Activated CD4-positive, alpha-beta memory T cell treated with anti-CD3 and anti-CD28 coated beads, Interleukin-2, amount 10 ng/mL, durations not matched to agents 7 days and 5 days (primary cell): Measurements from ENCODE around the gene MRNIP. TPM values are rescaled to one million over a fixed set of nuclear protein-coding genes. Genes with fewer than 3 reads are reported as not detected.

Experiments
- CTCF ChIA-PET: fragments of 350-600 bp; sonication (Branson Sonifier 250); formaldehyde crosslinking; loops from one replicate; lab custom pipeline; 2021; ENCODE audit warnings: antibody characterized with exemption, inconsistent platforms; lab: Charles Lee
- POLR2A ChIA-PET: fragments of 350-600 bp; sonication (Branson Sonifier 250); formaldehyde crosslinking; loops from one replicate; lab custom pipeline; 2021; ENCODE audit warnings: antibody characterized with exemption; lab: Charles Lee
- DNase-seq: peaks from one replicate; pipeline ENCODE4 v3.0.0-alpha.2; 2020
- H3K27ac Mint-ChIP-seq: one replicate; pipeline ENCODE4 v1.8.0; 2021; ENCODE audit warnings: mild to moderate bottlenecking, mixed read lengths
- H3K27me3 Mint-ChIP-seq: one replicate; pipeline ENCODE4 v1.8.0; 2021; ENCODE audit warnings: mixed read lengths
- H3K36me3 Mint-ChIP-seq: one replicate; pipeline ENCODE4 v1.8.0; 2021; ENCODE audit warnings: low read depth, mixed read lengths
- H3K4me1 Mint-ChIP-seq: one replicate; pipeline ENCODE4 v1.8.0; 2021; ENCODE audit warnings: mixed read lengths
- H3K4me3 Mint-ChIP-seq: one replicate; pipeline ENCODE4 v1.8.0; 2021; ENCODE audit warnings: mild to moderate bottlenecking, mixed read lengths
- H3K9me3 Mint-ChIP-seq: one replicate; pipeline ENCODE4 v1.8.0; 2021; ENCODE audit warnings: mixed read lengths
- total RNA-seq, 2 experiments: library from RNA; stranded (reverse); gene quantifications; one replicate each; pipeline ENCODE4 v1.2.3, GENCODE V29; 2021

MRNIP gene
- total RNA-seq, 2 experiments from 2014 or later, result 17.0 to 19.5 TPM

GRCh38 chr5:179900206-179900605, 41.6 kb upstream of the MRNIP start:
- H3K4me3 Mint-ChIP-seq, result no peak overlapping the region
- DNase-seq, result no peak
- CTCF ChIA-PET, result no interaction called here
- no peaks in the 10 kb centered on the region for H3K27me3 Mint-ChIP-seq
- H3K4me1 Mint-ChIP-seq, result peaks cover 4% of the 10 kb centered on the region
- H3K27ac Mint-ChIP-seq, result no peak overlapping the region
- peaks cover 28% of the 10 kb centered on the region for H3K36me3 Mint-ChIP-seq
- POLR2A ChIA-PET, result interaction anchor here (1.2 kb wide), 1 partner anchor 10 kb away, joined by 3 read pairs; no protein-coding TSS in a partner anchor
- H3K9me3 Mint-ChIP-seq, result no peaks in the 10 kb centered on the region

DNA sequence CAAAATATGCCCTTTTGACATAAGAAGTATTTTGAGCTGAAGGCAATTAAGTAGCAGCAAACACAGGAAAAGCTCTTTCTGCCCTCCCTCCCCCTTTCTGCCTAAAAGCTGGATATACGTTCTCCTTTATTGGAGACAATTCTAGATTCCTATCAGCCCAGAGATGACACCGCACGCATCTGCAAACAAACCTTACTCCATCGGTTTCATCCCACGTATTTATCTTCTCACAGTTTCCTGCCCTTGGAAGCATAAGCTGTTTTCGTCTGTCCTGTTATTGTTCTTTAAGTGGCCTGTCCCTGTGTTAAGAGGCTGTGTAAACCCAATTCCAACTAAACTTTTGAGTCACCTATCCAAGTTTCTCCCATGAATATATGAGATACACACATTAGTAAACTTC, 37.2 kb upstream of the MRNIP start:
- no peaks in the 10 kb centered on the region for H3K27me3 Mint-ChIP-seq
- no peak overlapping the region for H3K27ac Mint-ChIP-seq
- no peaks in the 10 kb centered on the region for H3K9me3 Mint-ChIP-seq
- no peaks in the 10 kb centered on the region for H3K4me1 Mint-ChIP-seq
- peaks cover 22% of the 10 kb centered on the region for H3K36me3 Mint-ChIP-seq
- DNase-seq, result no peak
- CTCF ChIA-PET, result interaction anchor here (1.3 kb wide), 1 partner anchor 10 kb away, joined by 3 read pairs; no protein-coding TSS in a partner anchor
- POLR2A ChIA-PET, result no interaction called here
- H3K4me3 Mint-ChIP-seq, result no peak overlapping the region

DNA sequence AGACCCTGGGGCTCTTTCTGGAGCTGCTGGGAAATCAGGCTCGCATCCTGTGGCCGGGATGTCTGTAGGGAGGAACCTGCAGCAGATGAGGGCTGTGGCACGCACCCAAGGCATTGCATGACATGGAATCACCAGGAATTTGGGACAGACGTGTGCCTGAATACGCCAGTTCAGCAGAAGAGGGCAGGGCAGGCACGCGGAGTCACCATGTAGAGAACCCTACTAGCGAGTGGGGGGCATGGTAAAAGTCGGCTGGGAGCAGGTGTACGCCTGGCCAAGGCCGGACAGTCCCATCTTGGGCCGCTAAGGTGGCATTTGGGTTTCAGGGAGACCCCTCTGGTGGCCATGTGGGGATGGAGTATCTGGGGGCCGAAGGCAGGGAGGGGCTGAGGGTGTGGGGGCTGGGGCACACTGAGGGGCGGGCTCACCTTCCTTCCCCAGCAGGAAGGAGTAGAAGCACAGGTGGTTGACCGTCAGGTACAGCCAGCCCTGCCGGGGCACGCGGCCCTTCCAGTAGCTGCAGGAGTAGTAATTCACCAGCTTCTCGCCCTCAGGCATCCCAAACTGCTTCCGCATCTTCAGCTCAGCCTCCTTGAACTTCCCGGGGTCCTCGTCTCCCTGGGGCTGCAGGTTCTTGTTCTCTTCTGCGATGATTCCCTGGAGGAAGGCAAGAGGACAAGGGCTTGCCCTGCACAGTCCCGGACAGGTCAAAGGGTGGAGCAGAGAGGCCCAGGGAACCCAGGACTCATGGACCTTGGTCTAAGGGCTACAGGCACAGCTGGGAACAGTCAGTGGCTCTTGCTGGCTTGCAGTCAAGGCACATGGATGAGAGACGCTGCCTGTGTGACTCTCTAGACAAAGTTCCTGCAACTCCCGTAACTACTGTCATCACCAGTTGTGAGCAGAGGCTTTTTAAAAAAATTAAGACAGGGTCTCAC, 35.6 kb upstream of the MRNIP start:
- no peaks in the 10 kb centered on the region for H3K9me3 Mint-ChIP-seq
- ChIA-PET POLR2A (no interaction called here), CTCF (no interaction called here)
- no peaks in the 10 kb centered on the region for H3K4me1 Mint-ChIP-seq
- no peaks in the 10 kb centered on the region for H3K27me3 Mint-ChIP-seq
- no peak overlapping the region for H3K4me3 Mint-ChIP-seq
- no peak for DNase-seq
- peaks cover 30% of the 10 kb centered on the region for H3K36me3 Mint-ChIP-seq
- H3K27ac Mint-ChIP-seq, result no peak overlapping the region

GRCh38 chr5:179893076-179893957, 34.7 kb upstream of the MRNIP start:
- POLR2A ChIA-PET, result no interaction called here
- Mint-ChIP-seq H3K27me3 (no peaks in the 10 kb centered on the region), H3K27ac (no peak overlapping the region), H3K4me3 (no peak overlapping the region), H3K36me3 (peaks cover 31% of the 10 kb centered on the region), H3K9me3 (no peaks in the 10 kb centered on the region), H3K4me1 (no peaks in the 10 kb centered on the region)
- DNase-seq, result no peak
- CTCF ChIA-PET, result no interaction called here

DNA sequence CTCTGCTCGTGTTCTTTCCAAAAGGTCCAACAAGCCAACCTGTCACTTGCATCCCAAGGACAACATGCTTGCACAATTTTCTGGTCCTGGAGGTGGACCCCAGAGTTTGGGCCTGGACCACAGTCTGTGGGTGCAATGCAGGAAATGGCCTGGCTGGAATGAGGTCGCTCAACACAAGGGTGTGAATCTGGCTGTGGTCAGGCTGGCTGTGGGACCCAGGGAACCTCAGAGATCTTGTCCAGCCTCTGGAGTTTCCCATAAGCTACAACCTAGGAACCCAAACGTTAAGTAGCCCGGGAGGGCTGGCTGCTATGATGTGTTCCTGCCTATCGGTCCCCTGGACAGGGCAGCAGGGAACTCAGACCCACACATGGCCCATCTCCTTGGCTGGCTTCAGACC, 33.6 kb upstream of the MRNIP start:
- no peaks in the 10 kb centered on the region for H3K27me3 Mint-ChIP-seq
- POLR2A ChIA-PET, result no interaction called here
- CTCF ChIA-PET, result no interaction called here
- no peaks in the 10 kb centered on the region for H3K9me3 Mint-ChIP-seq
- H3K4me3 Mint-ChIP-seq, result no peak overlapping the region
- no peak overlapping the region for H3K27ac Mint-ChIP-seq
- DNase-seq, result no peak
- H3K36me3 Mint-ChIP-seq, result peaks cover 35% of the 10 kb centered on the region
- no peaks in the 10 kb centered on the region for H3K4me1 Mint-ChIP-seq

- no peak for DNase-seq
- Mint-ChIP-seq H3K9me3 (peaks cover under 1% of the 10 kb centered on the region), H3K4me3 (no peak overlapping the region), H3K27ac (no peak overlapping the region), H3K27me3 (no peaks in the 10 kb centered on the region), H3K36me3 (peaks cover 47% of the 10 kb centered on the region), H3K4me1 (no peaks in the 10 kb centered on the region)
- ChIA-PET POLR2A (interaction anchor here (0.7 kb wide), 1 partner anchor 11 kb away, joined by 3 read pairs; no protein-coding TSS in a partner anchor), CTCF (no interaction called here)
These were observed 32.4 kb upstream of the MRNIP start for GRCh38 chr5:179890751-179891682.

GRCh38 chr5:179889885-179890284, 31.3 kb upstream of the MRNIP start:
- no peak for DNase-seq
- Mint-ChIP-seq H3K4me3 (no peak overlapping the region), H3K27me3 (no peaks in the 10 kb centered on the region), H3K9me3 (peaks cover 7% of the 10 kb centered on the region), H3K36me3 (peaks cover 53% of the 10 kb centered on the region), H3K27ac (no peak overlapping the region), H3K4me1 (no peaks in the 10 kb centered on the region)
- ChIA-PET CTCF (no interaction called here), POLR2A (interaction anchor here (1.2 kb wide), 1 partner anchor 11 kb away, joined by 3 read pairs; no protein-coding TSS in a partner anchor)

GRCh38 chr5:179887802-179888201, 29.2 kb upstream of the MRNIP start:
- no peak for DNase-seq
- ChIA-PET CTCF (interaction anchor here (1.0 kb wide), 1 partner anchor 20 kb away, joined by 3 read pairs; the partner anchor contains the start of gene TBC1D9B), POLR2A (no interaction called here)
- Mint-ChIP-seq H3K4me1 (no peaks in the 10 kb centered on the region), H3K9me3 (peaks cover 18% of the 10 kb centered on the region), H3K4me3 (no peak overlapping the region), H3K27me3 (no peaks in the 10 kb centered on the region), H3K27ac (no peak overlapping the region), H3K36me3 (peaks cover 72% of the 10 kb centered on the region)

DNA sequence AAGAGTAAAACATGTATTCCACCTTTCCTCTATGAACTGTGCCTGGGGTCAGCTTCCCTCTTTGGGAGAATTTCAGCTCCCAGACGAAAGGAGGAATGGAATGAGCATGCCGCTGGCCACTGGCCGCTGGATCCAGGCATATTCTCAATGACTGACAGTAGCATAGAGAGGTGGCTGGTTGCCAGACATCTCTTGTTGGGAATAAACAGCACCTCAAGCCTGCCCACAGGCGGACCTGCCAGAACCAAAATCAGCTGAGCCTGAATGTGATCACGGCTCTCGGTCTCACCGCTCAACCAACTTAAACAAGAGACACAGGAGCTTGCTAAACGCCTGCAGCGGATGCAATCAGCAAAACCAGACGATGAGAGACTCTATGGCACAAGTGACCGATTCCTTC, 28.5 kb upstream of the MRNIP start:
- POLR2A ChIA-PET, result no interaction called here
- Mint-ChIP-seq H3K4me3 (no peak overlapping the region), H3K27ac (no peak overlapping the region), H3K4me1 (no peaks in the 10 kb centered on the region), H3K27me3 (no peaks in the 10 kb centered on the region), H3K36me3 (peaks cover 75% of the 10 kb centered on the region), H3K9me3 (peaks cover 23% of the 10 kb centered on the region)
- CTCF ChIA-PET, result interaction anchor here (1.0 kb wide), 1 partner anchor 21 kb away, joined by 3 read pairs; the partner anchor contains the start of gene TBC1D9B
- no peak for DNase-seq

GRCh38 chr5:179886190-179886911, 27.7 kb upstream of the MRNIP start:
- H3K27me3 Mint-ChIP-seq, result no peaks in the 10 kb centered on the region
- peaks cover 73% of the 10 kb centered on the region for H3K36me3 Mint-ChIP-seq
- CTCF ChIA-PET, result no interaction called here
- POLR2A ChIA-PET, result no interaction called here
- peaks cover 24% of the 10 kb centered on the region for H3K9me3 Mint-ChIP-seq
- H3K4me1 Mint-ChIP-seq, result no peaks in the 10 kb centered on the region
- DNase-seq, result no peak
- no peak overlapping the region for H3K4me3 Mint-ChIP-seq
- no peak overlapping the region for H3K27ac Mint-ChIP-seq

DNA sequence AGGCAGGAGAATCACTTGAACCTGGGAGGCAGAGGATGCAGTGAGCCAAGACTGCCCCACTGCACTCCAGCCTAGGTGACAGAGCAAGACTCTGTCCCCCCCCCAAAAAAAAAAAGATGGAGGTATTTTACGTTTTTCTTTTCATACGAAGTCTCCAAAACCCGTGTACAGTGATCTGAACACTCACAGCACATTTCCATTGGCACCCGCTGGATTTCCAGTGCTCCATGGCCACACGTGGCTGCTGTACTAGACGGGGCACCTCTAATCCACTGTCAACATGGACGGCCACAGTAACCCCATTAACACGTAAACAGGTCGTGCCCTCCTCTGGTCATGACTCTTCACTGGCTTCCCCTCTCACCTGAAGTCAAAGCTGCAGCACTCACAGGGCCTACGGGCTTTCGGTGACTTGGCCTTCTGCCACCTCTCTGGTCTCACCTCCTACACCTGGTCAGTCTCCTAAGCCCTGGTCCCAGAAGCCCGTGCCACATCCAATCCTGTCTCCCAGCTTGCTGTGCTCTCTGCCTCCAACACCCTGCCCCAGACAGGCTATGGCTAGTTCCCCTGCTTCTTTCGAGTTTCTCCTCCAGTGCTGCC, 27.0 kb upstream of the MRNIP start:
- POLR2A ChIA-PET, result no interaction called here
- Mint-ChIP-seq H3K27me3 (no peaks in the 10 kb centered on the region), H3K4me3 (no peak overlapping the region), H3K4me1 (no peaks in the 10 kb centered on the region), H3K27ac (no peak overlapping the region), H3K9me3 (peaks cover 24% of the 10 kb centered on the region), H3K36me3 (peaks cover 73% of the 10 kb centered on the region)
- CTCF ChIA-PET, result no interaction called here
- DNase-seq, result no peak
